OCI-LY7 (cell line): ENCODE measurements around the gene MAP1LC3B. TPM values are rescaled to one million over a fixed set of nuclear protein-coding genes. Genes with fewer than 3 reads are reported as not detected.

ENCODE experiments used
- BruUV-seq: library from RNA; stranded (reverse); fragments of 400-500 nt; replicated peaks from 2 replicates; lab custom pipeline; 2021; lab: Mats Ljungman, UMichigan
- CTCF ChIA-PET: fragments of 300-600 bp; sonication (Branson Sonifier 250); formaldehyde crosslinking; loops from one replicate; lab custom pipeline; 2022; ENCODE audit warnings: antibody characterized with exemption; ENCODE audit not compliant: unreplicated experiment; lab: Charles Lee
- POLR2A ChIA-PET: fragments of 300-600 bp; sonication (Branson Sonifier 250); formaldehyde crosslinking; loops from one replicate; lab custom pipeline; 2022; ENCODE audit warnings: antibody characterized with exemption; lab: Charles Lee
- DNase-seq: peaks from one replicate; pipeline ENCODE4 v3.0.0-alpha.2; 2015; ENCODE audit warnings: low spot score
- H2AFZ ChIP-seq: fragments of 200-600 bp; sonication (generic), shearing (Covaris generic); 2 replicates; pipeline ENCODE4 v1.6.1; 2014; ENCODE audit warnings: mild to moderate bottlenecking, antibody characterized with exemption, low read length, moderate library complexity
- H3K27ac ChIP-seq: fragments of 200-600 bp; sonication (generic); 2 replicates; pipeline ENCODE4 v1.5.1; 2014; ENCODE audit warnings: mixed run types, low read depth, mild to moderate bottlenecking, moderate library complexity, low read length, inconsistent platforms; ENCODE audit not compliant: poor library complexity, severe bottlenecking
- H3K36me3 ChIP-seq: fragments of 200-600 bp; sonication (generic); 2 replicates; pipeline ENCODE4 v1.6.1; 2014; ENCODE audit warnings: mild to moderate bottlenecking, antibody characterized with exemption, low read length, moderate library complexity, mixed read lengths; ENCODE audit not compliant: insufficient read depth
- H3K4me1 ChIP-seq: fragments of 200-600 bp; sonication (generic); 2 replicates; pipeline ENCODE4 v1.5.1; 2014; ENCODE audit warnings: mild to moderate bottlenecking, low read length; ENCODE audit not compliant: insufficient read depth, poor library complexity, severe bottlenecking
- H3K4me2 ChIP-seq: fragments of 200-600 bp; sonication (generic); 2 replicates; pipeline ENCODE4 v1.6.1; 2014; ENCODE audit warnings: mild to moderate bottlenecking, low read length
- H3K4me3 ChIP-seq: fragments of 200-600 bp; sonication (generic); 2 replicates; pipeline ENCODE4 v1.5.1; 2014; ENCODE audit warnings: mild to moderate bottlenecking, low read depth, low read length; ENCODE audit not compliant: poor library complexity, severe bottlenecking
- H3K79me2 ChIP-seq: fragments of 200-600 bp; sonication (generic); 2 replicates; pipeline ENCODE4 v1.6.1; 2016; ENCODE audit warnings: low read depth, mild to moderate bottlenecking, low read length, moderate library complexity, mixed read lengths; ENCODE audit not compliant: insufficient read depth
- H3K9me2 ChIP-seq: fragments of 200-600 bp; sonication (generic); 2 replicates; pipeline ENCODE4 v1.6.1; 2016; ENCODE audit warnings: mild to moderate bottlenecking, low read length, mixed read lengths; ENCODE audit not compliant: insufficient read depth
- H3K9me3 ChIP-seq: fragments of 200-600 bp; sonication (generic); 2 replicates; pipeline ENCODE4 v1.6.1; 2014; ENCODE audit warnings: mild to moderate bottlenecking, mixed run types, low read length, mixed read lengths
- H4K20me1 ChIP-seq: fragments of 200-600 bp; sonication (generic); 2 replicates; pipeline ENCODE4 v1.6.1; 2014; ENCODE audit warnings: mild to moderate bottlenecking, antibody characterized with exemption, low read length, moderate library complexity, mixed read lengths; ENCODE audit not compliant: insufficient read depth
- CTCF ChIP-seq: fragments of 200-600 bp; sonication (generic); conservative IDR thresholded peaks from 2 replicates; pipeline ENCODE4 v1.5.1; 2014; ENCODE audit warnings: mild to moderate bottlenecking, antibody characterized with exemption, low read length, moderate library complexity, mixed read lengths
- EZH2phosphoT487 ChIP-seq: fragments of 200-600 bp; sonication (generic); IDR thresholded peaks from 2 replicates; pipeline ENCODE4 v1.6.1; 2018; ENCODE audit warnings: low read depth, borderline replicate concordance, mild to moderate bottlenecking, mixed run types, antibody characterized with exemption, low read length, moderate library complexity, mixed read lengths
- intact Hi-C: fragments of 100-400 bp; cut with micrococcal nuclease; formaldehyde crosslinking; loops from one replicate; pipeline ENCODE4 v1.10.0; 2022; ENCODE audit not compliant: unreplicated experiment
- total RNA-seq, 2 experiments: library from RNA; depleted of rRNA in 1 of 2; stranded (reverse); fragments of >200 nt in 1 of 2; shearing (Covaris generic) in 1 of 2; gene quantifications; 2 replicates each; pipeline ENCODE4 v1.2.3, GENCODE V29; 2014 to 2022

Gene MAP1LC3B
- total RNA-seq, 2 experiments from 2014 or later: 15.3 to 43.8 TPM

DNA sequence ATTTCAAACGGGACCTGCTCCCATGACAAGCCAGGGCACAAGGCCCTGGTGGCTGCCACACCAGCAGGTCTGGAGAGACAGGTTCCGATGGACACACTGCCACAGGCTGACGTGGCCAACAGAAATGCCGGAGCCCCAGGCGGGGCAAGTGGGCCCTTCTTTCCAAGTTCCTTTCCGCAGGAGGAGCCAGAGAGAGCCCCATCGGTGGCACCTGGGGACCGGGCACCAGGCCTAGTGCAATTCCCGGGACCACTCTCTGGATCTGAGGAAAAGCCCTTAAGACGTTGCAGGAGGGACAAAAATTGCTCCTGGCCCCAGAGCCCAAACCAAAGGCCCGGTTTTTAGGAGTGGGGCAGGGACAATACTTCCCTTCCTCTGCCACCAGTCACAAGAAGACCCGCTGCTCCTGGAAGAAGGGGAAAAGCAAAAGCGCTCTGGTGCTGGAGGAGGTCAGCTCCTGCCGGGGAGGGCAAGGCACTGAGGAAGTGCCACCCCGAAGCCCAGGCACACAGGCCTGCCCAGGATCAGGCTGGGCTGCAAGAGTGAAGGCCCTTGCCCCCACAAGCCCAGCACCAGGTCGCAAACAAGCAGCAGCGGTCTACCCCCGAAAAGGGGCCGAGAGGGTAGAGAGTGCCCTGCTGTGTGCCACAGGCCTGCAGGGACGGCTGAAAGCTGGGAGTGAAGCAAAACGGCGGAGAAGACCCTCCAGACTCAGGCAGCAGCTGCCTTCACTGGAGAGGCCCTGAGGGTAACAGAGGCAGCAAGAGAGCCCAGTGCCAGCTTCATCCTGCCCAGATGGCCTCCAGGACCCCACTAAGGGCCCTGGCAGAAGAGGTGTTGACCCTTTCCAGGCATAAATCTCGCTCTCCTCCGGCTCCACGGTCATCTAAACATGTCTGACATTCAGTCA lies 29.1 kb downstream of the MAP1LC3B start:
- no peaks in the 10 kb centered on the region for H3K9me2 ChIP-seq
- no peak overlapping the region for H3K27ac ChIP-seq
- H3K4me2 ChIP-seq: no peak overlapping the region
- BruUV-seq: no TSS peak
- H3K4me1 ChIP-seq: no peaks in the 10 kb centered on the region
- no peaks in the 10 kb centered on the region; the same call in 1 of the 2 replicates for H4K20me1 ChIP-seq
- POLR2A ChIA-PET: no interaction called here
- no peak for TF ChIP-seq CTCF
- no peak for TF ChIP-seq EZH2phosphoT487
- H3K4me3 ChIP-seq: no peak overlapping the region
- H2AFZ ChIP-seq: no peak overlapping the region
- intact Hi-C loops: no loop called here
- H3K9me3 ChIP-seq: no peaks in the 10 kb centered on the region
- CTCF ChIA-PET: no interaction called here
- no peaks in the 10 kb centered on the region for H3K79me2 ChIP-seq
- DNase-seq: no peak
- H3K36me3 ChIP-seq: peaks cover 25% of the 10 kb centered on the region

GRCh38 chr16:87422106-87422505 lies 30.0 kb downstream of the MAP1LC3B start:
- Histone ChIP-seq H3K4me1 (no peaks in the 10 kb centered on the region), H3K9me2 (no peaks in the 10 kb centered on the region), H2AFZ (no peak overlapping the region), H3K36me3 (peaks cover 17% of the 10 kb centered on the region; the same call in 1 of the 2 replicates), H3K4me3 (no peak overlapping the region), H3K27ac (no peak overlapping the region), H3K9me3 (no peaks in the 10 kb centered on the region), H3K4me2 (no peak overlapping the region), H3K79me2 (no peaks in the 10 kb centered on the region), H4K20me1 (no peaks in the 10 kb centered on the region; the same call in 1 of the 2 replicates)
- no peak for DNase-seq
- intact Hi-C loops: no loop called here
- POLR2A ChIA-PET: no interaction called here
- TF ChIP-seq CTCF: no peak
- no peak for TF ChIP-seq EZH2phosphoT487
- BruUV-seq: no TSS peak
- CTCF ChIA-PET: no interaction called here

DNA sequence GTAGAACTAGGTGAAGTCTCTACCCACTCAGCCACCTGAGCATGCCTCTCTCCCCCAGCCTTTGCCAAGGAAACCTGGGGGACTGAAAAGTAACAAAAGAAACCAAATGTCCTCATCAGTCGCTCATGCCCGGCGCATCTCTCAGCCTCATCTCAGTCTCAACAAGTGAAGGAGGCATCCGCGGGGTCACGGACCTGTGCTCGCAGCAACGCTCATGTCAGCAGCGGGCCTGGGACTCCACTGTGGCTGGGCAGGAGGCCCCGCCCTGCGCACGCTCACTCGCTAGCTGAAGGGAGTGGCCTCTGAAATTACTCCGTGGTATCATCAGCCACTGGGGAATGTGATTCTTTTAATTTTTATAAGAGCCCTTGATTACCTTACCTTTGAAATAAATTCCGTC lies 31.3 kb downstream of the MAP1LC3B start:
- TF ChIP-seq CTCF: no peak
- no peak for TF ChIP-seq EZH2phosphoT487
- H3K36me3 ChIP-seq: peaks cover 17% of the 10 kb centered on the region; the same call in 1 of the 2 replicates
- no peaks in the 10 kb centered on the region for H3K79me2 ChIP-seq
- DNase-seq: no peak
- no peak overlapping the region for H2AFZ ChIP-seq
- intact Hi-C loops: no loop called here
- no TSS peak for BruUV-seq
- ChIA-PET CTCF (no interaction called here), POLR2A (no interaction called here)
- H3K4me2 ChIP-seq: no peak overlapping the region
- H3K4me1 ChIP-seq: no peaks in the 10 kb centered on the region
- no peaks in the 10 kb centered on the region for H3K9me3 ChIP-seq
- H4K20me1 ChIP-seq: no peaks in the 10 kb centered on the region; the same call in 1 of the 2 replicates
- H3K27ac ChIP-seq: no peak overlapping the region
- no peaks in the 10 kb centered on the region for H3K9me2 ChIP-seq
- no peak overlapping the region for H3K4me3 ChIP-seq
